Smooth muscle cell (in vitro differentiated cells): ENCODE data around the gene MACROD1. TPM values are rescaled to one million over a fixed set of nuclear protein-coding genes. Genes with fewer than 3 reads are reported as not detected.

Source experiments
- DNase-seq: peaks from one replicate; lab custom pipeline; 2025; ENCODE audit not compliant: unreplicated experiment; lab: John Stamatoyannopoulos, UW
- H2AFZ ChIP-seq: fragments of 200-600 bp; sonication (generic); 2 replicates; pipeline ENCODE4 v1.6.0; 2016; ENCODE audit warnings: antibody characterized with exemption, low read depth, mild to moderate bottlenecking
- H3F3A ChIP-seq: fragments of 200-600 bp; sonication (generic); 2 replicates; pipeline ENCODE4 v1.6.0; 2017; ENCODE audit warnings: antibody characterized with exemption, low read depth
- H3K27ac ChIP-seq: fragments of 200-600 bp; sonication (generic); 2 replicates; pipeline ENCODE4 v1.5.1; 2016; ENCODE audit warnings: low read depth, mild to moderate bottlenecking
- H3K27me3 ChIP-seq: fragments of 200-600 bp; sonication (generic); 2 replicates; pipeline ENCODE4 v1.6.1; 2016; ENCODE audit warnings: low read depth, mild to moderate bottlenecking
- H3K36me3 ChIP-seq: fragments of 200-600 bp; sonication (generic); 2 replicates; pipeline ENCODE4 v1.5.1; 2016; ENCODE audit warnings: low read depth
- H3K4me1 ChIP-seq: fragments of 200-600 bp; sonication (generic); 2 replicates; pipeline ENCODE4 v1.5.1; 2016; ENCODE audit warnings: low read depth
- H3K4me2 ChIP-seq: fragments of 200-600 bp; sonication (generic); 2 replicates; pipeline ENCODE4 v1.6.0; 2016; ENCODE audit warnings: mild to moderate bottlenecking
- H3K4me3 ChIP-seq: fragments of 200-600 bp; sonication (generic); 2 replicates; pipeline ENCODE4 v1.5.1; 2016; ENCODE audit warnings: mild to moderate bottlenecking
- H3K79me2 ChIP-seq: fragments of 200-600 bp; sonication (generic); 2 replicates; pipeline ENCODE4 v1.6.0; 2016; ENCODE audit warnings: low read depth, mild to moderate bottlenecking
- H3K9ac ChIP-seq: fragments of 200-600 bp; sonication (generic); 2 replicates; pipeline ENCODE4 v1.6.0; 2016; ENCODE audit warnings: low read depth
- H3K9me3 ChIP-seq: fragments of 200-600 bp; sonication (generic); replicated peaks from 2 replicates; pipeline ENCODE4 v1.5.1; 2016; ENCODE audit warnings: low read depth
- H4K20me1 ChIP-seq: fragments of 200-600 bp; sonication (generic); 2 replicates; pipeline ENCODE4 v1.6.0; 2016; ENCODE audit warnings: low read depth
- WGBS: methylation state at CpG from one replicate; pipeline ENCODE4 v1.1.7; 2016; ENCODE audit warnings: low lambda C conversion rate; 5-methylcytosine and 5-hydroxymethylcytosine counted together
- polyA plus RNA-seq: library from polyadenylated mRNA; unstranded; fragments of >200 nt; fragmentation: Nextera tagmentation; extraction: Ambion mirVana; gene quantifications from 2 replicates; pipeline ENCODE4 v1.2.1, GENCODE V29; 2016
- total RNA-seq: library from RNA; depleted of rRNA; stranded (reverse); fragments of >200 nt; gene quantifications from 2 replicates; pipeline ENCODE4 v1.2.3, GENCODE V29; 2014
- TF ChIP-seq, protein P1 (sequence below): fragments of 200-600 bp; sonication (generic); IDR thresholded peaks from 2 replicates; pipeline ENCODE4 v1.5.1; 2017; ENCODE audit warnings: borderline replicate concordance, mild to moderate bottlenecking, antibody characterized with exemption; ENCODE audit not compliant: insufficient read depth, poor library complexity, severe bottlenecking

The MACROD1 gene
- total and polyA plus RNA-seq, 2 experiments from 2014 or later = 9.2 to 32.6 TPM

DNA sequence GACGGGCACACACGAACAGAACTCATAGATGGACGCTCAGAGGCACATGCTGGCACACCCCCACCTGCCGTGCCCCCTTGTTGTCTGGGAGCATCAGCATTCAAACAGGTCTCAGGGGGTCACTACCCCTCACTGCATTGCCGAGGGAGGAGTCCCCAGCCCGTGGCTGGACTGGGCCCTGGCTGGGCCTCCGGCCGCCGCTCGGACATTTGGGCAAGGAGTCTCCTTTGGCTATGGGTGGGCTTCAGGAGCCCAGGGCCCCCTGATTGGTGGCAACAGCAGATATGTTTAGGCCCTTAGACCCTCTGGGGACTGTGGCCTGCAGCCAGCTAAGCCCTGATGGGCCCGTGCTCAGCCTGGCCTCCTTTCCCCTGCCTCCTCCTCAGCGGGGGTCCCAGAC, 88.3 kb downstream of the MACROD1 start:
- Histone ChIP-seq H3K36me3 (no peaks in the 10 kb centered on the region), H3K4me3 (no peak overlapping the region), H3K79me2 (no peaks in the 10 kb centered on the region), H3K27ac (no peak overlapping the region), H3K9me3 (no peaks in the 10 kb centered on the region), H3K9ac (no peak overlapping the region), H2AFZ (no peak overlapping the region), H3K27me3 (no peaks in the 10 kb centered on the region), H3K4me1 (no peaks in the 10 kb centered on the region), H3F3A (no peaks in the 10 kb centered on the region), H3K4me2 (no peak overlapping the region), H4K20me1 (peaks cover 25% of the 10 kb centered on the region)
- TF ChIP-seq, protein P1, sequence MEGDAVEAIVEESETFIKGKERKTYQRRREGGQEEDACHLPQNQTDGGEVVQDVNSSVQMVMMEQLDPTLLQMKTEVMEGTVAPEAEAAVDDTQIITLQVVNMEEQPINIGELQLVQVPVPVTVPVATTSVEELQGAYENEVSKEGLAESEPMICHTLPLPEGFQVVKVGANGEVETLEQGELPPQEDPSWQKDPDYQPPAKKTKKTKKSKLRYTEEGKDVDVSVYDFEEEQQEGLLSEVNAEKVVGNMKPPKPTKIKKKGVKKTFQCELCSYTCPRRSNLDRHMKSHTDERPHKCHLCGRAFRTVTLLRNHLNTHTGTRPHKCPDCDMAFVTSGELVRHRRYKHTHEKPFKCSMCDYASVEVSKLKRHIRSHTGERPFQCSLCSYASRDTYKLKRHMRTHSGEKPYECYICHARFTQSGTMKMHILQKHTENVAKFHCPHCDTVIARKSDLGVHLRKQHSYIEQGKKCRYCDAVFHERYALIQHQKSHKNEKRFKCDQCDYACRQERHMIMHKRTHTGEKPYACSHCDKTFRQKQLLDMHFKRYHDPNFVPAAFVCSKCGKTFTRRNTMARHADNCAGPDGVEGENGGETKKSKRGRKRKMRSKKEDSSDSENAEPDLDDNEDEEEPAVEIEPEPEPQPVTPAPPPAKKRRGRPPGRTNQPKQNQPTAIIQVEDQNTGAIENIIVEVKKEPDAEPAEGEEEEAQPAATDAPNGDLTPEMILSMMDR = no peak
- WGBS = 94% methylated on average over 12 of the region's 12 CpGs
- no peak for DNase-seq

GRCh38 chr11:64076758-64077157, 89.2 kb downstream of the MACROD1 start:
- 78% methylated on average over 8 of the region's 8 CpGs for WGBS
- Histone ChIP-seq H2AFZ (no peak overlapping the region), H3K27me3 (no peaks in the 10 kb centered on the region), H3K4me1 (no peaks in the 10 kb centered on the region), H3K4me3 (no peak overlapping the region), H3K9me3 (no peaks in the 10 kb centered on the region), H3K4me2 (no peak overlapping the region), H3F3A (no peaks in the 10 kb centered on the region), H3K27ac (no peak overlapping the region), H4K20me1 (peaks cover 25% of the 10 kb centered on the region), H3K79me2 (no peaks in the 10 kb centered on the region), H3K36me3 (no peaks in the 10 kb centered on the region), H3K9ac (no peak overlapping the region)
- DNase-seq = no peak
- TF ChIP-seq, protein P1 = no peak

DNA sequence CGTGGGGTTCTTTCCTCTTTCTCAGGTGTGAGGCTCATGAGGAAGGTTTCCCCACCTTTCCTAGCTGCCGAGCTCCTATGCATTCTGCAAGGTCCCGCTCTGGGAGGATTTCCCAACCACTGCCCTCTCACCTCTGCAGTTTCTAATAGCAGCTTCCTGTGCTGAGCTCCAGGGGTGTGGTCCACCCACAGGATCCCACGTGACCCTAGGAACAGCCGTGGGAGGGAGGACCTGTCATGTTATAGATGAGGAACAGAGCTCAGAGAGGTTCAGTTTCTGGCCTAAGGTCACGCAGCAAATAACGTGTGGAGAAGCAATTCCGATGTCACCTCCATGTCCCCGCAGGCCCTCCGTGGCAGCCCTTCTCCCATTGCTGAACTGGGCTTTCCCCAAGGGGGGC, 91.7 kb downstream of the MACROD1 start:
- Histone ChIP-seq H3K27me3 (no peaks in the 10 kb centered on the region), H3K4me2 (no peak overlapping the region), H3K9me3 (no peaks in the 10 kb centered on the region), H3K79me2 (no peaks in the 10 kb centered on the region), H3K27ac (no peak overlapping the region), H3K4me3 (no peak overlapping the region), H3K4me1 (peaks cover 17% of the 10 kb centered on the region), H3F3A (no peaks in the 10 kb centered on the region), H2AFZ (no peak overlapping the region), H3K9ac (no peak overlapping the region), H4K20me1 (peaks cover 27% of the 10 kb centered on the region), H3K36me3 (no peaks in the 10 kb centered on the region)
- DNase-seq = no peak
- TF ChIP-seq, protein P1 = no peak
- WGBS = 78% methylated on average over 10 of the region's 10 CpGs

GRCh38 chr11:64073542-64073941, 92.4 kb downstream of the MACROD1 start:
- no peaks in the 10 kb centered on the region for H3F3A ChIP-seq
- no peak overlapping the region for H3K27ac ChIP-seq
- H3K4me2 ChIP-seq = no peak overlapping the region
- no peak overlapping the region for H2AFZ ChIP-seq
- WGBS = 81% methylated on average over 13 of the region's 13 CpGs
- no peaks in the 10 kb centered on the region for H3K9me3 ChIP-seq
- no peaks in the 10 kb centered on the region for H3K36me3 ChIP-seq
- TF ChIP-seq, protein P1 = no peak
- H3K4me3 ChIP-seq = no peak overlapping the region
- H4K20me1 ChIP-seq = peaks cover 27% of the 10 kb centered on the region
- no peaks in the 10 kb centered on the region for H3K79me2 ChIP-seq
- no peak overlapping the region for H3K9ac ChIP-seq
- no peaks in the 10 kb centered on the region for H3K27me3 ChIP-seq
- peaks cover 18% of the 10 kb centered on the region for H3K4me1 ChIP-seq
- no peak for DNase-seq
